ENCODE results near the gene CHST8.
"Not testable (repeated sequence)": the region's sequence is repeated elsewhere in the genome, so short reads cannot be mapped to it uniquely, and the experiment has no call there.

The CHST8 gene, protein sequence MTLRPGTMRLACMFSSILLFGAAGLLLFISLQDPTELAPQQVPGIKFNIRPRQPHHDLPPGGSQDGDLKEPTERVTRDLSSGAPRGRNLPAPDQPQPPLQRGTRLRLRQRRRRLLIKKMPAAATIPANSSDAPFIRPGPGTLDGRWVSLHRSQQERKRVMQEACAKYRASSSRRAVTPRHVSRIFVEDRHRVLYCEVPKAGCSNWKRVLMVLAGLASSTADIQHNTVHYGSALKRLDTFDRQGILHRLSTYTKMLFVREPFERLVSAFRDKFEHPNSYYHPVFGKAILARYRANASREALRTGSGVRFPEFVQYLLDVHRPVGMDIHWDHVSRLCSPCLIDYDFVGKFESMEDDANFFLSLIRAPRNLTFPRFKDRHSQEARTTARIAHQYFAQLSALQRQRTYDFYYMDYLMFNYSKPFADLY

DNA sequence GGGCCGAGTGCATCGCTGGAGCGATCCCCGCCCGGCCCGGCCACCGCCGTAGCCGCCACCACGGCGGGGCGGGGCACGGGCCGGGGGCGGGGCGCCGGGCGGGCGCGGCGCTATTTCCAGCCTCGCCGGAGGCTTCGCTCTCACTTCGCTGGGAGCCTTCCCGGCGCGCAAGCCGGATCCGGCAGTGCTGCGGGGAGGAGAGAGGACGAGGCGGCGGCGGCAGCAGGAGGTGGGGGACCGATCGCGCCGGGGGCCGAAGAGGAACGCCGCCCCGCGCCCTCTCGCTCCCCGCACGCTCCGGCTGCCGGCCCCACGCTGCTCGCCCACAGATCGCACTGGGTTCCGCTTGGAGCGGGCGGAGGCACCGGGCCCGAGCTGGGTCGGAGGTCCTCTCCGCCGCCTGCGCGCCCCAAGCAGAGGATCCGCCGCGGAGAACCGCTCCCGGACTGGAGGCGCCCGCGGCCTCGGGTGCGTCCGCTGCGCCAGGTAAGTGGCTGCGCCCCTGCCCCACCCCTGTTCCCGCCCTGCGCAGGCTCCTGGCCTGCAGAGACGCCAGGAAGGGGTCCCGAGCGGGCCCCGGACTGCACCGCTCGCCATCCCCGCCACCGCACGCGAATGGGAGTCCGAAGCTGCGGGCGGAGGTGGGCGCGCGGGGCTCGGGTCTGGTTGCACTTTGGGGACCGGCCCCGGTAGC is at the start of gene CHST8:
Gene CHST8 (plus strand): TSS at position 143 of the 694 bp plus-strand sequence. CDS start 67,309 bp downstream, outside the sequence.
- DNase-seq: peak; percentile 38

DNA sequence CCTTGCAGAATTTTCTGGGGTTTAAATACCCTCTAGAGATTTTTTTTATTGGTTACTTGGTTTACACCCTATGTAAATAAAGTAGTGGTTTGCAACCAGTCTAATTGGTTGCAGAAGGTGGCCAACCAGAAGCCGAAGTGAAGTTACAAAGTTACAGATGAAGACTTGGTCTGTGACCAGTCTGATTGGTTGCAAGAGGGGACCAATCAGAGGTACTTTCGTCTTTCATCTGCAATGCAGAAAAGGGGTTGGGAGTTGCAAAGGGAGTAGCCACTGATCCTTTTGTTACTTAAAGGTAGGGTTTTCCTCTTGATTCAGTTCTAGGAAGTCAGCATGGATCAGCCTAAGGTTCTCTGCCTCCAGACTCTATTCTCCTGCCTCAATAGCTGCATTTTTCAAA is 48.8 kb upstream of the CHST8 start:
- DNase-seq: no peak

DNA sequence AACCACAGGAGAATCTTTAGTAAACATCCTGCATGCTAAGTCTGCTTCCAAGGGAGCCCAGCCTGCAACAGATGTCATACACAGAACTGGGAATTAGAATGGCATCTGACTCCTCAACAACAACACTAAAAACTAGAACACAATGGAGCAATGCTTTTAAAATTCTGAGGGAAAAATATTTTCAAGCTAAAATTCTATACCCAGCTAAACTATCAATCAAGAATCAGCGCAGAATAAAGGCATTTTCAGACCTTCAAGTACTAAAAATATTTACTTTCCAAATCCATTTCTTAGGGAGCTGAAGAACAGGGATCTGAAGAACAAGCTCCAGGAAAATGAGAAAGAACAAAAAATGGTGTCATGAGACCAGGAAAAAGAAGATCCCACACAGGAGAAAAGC is 46.9 kb upstream of the CHST8 start:
- no peak for DNase-seq

DNA sequence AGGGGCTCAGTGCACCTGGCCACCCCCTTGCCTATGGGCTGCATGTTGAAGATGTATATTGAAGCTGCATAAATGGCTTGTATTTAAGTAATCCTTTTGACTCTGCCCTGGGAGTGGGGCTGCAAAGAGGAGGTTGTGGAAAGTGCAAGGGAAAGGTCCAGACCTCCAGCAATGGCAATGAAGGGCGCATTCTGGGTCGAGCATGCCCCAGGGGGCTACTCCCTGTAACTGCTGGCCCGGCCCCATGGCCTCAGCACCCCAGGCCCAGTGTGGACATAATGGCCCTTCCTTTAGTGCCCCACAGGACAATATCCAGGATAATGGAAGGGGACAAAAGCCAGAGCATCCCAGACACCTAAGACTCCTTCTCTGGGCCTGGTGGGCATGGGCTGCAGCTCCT is 43.1 kb upstream of the CHST8 start:
- no peak for DNase-seq

DNA sequence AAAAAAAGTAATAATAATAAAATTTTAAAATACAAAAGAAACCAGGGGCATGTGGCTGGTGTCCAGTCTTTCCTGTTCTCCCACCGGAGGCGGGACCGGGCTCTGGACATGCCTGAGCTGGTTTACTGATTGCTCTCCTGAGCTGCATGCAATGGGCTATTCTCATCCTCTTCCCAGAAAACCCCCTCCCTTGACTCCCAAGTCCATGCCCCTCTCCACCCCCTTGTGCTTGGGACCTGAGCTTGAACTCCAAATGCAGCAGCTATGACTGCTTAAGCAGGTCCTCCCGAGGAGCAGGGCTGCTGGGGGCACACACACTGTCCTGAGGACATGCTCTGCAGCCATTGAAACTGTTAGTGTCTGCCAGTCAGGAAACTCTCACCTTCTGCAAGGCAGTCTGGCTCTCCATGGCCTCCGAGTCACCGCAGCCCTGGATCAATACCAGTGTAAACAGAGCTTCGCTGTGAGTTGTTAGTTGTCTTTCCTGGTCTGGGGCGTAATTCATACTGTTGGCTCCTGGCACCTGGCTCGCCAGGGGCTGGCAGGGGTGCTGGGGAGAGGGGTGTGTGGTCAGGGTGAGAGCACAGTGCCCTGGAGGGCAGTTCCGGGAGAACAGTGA is 41.6 kb upstream of the CHST8 start:
- peak; percentile 46 for DNase-seq

DNA sequence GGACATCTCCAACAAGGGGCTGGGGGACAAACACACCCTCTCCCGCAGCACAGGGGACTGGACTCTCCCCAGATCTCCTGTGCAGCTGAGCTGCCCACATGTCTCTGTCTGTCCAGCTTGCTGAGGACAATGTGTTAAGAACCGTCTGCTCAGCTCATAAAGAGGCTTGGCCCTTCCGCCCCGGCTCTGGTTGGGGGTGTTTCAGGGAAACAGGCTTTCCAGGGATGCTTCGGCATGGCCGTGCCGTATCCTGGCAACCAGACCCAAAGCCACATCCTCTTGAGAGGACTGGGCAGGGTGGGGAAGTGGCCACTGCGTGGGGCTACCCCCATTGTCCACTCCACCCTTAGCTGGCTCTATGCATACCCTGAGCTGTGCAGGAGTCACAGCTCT is 41.1 kb upstream of the CHST8 start:
- DNase-seq: no peak

DNA sequence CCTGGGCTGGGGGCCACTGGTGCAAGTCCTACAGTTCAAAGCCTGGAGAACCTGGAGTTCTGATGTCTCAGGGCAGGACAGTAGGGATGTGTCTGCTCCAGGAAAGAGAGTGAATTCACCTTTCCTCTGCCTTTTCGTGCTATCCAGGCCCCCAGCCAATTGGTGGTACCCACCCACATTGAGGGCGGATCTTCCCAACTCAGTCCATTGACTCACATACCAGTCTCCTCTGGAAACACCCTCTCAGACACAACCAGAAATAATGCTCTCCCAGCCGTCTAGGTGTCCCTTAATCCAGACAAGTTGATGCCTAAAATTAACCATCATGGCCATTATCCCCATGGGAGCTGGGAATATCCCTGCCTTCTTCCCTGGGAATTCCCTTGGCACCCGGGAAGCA is 38.8 kb upstream of the CHST8 start:
- no peak for DNase-seq

DNA sequence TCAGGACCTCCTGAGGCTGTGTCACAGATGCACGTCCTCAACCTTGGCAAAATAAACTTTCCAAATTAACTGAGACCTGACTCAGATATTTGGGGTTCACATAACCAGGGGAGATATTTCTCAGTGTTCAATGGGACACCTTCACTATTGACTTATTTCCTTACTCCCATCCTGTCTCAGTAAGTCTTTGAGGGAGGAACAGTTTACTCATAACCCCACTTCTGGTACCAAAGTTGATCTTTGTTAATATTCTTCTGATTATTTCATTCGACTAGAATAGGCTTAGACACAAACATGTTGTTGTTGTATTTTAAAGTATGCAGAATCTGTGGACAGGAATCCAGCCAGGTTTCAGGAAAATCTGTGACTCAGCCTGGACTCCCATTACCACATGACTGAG is 34.6 kb upstream of the CHST8 start:
- DNase-seq: no peak

DNA sequence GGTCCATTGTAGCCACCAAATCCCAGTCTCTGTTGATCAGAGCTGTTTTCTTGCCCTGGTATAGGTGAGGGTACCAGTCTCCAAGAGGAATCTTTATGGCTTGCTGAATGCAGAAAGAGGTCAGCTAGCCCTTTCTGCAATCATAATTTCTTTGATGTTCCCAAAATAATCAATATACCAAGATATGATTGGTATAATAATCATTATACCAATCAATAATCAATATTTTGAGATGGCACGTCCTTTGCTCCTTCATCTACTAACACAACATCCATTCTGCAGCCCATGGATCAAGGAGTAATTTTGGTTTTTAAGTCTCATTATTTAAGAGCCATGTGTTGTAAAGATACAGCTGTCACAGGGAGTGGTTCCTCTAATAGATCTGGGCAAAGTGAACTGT is 31.5 kb upstream of the CHST8 start:
- no peak for DNase-seq

DNA sequence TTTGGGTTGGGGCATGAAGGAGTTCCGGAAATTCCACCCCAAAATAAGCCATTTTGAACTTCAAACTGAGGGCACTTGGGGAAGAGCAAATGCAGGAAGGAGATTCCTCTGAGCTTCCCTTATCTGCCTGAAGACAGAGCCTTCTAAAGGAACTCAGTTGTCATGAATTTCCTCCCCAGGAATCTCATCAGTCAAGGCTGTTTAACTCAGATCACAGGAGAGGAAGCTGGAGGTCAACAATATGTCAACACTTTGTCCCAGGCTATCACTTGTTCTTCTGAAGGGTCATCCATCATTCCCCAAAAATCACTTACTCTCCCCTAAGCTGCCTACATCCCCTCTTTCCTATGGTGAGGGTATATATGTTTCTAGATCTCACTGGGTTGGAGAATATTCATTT is 26.0 kb upstream of the CHST8 start:
- DNase-seq: no peak

DNA sequence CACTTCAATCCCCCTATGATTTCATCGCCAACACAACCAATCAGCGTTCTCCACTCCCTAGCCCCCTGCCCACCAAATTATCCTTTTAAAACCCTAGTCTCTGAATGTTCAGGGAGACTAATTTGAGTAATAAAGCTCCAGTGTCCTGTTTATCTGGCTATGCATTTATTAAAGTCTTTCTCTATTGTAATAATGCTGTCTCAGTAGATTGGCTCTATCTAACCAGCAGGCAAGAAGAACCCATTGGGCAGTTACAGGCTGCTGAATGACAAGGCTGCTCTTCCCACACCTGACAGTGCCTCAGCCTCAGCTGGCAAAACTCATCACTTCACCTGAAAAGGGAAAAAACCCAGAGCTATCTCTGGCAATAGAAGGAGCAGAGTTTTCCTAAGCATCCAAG is 20.2 kb upstream of the CHST8 start:
- DNase-seq: no peak

DNA sequence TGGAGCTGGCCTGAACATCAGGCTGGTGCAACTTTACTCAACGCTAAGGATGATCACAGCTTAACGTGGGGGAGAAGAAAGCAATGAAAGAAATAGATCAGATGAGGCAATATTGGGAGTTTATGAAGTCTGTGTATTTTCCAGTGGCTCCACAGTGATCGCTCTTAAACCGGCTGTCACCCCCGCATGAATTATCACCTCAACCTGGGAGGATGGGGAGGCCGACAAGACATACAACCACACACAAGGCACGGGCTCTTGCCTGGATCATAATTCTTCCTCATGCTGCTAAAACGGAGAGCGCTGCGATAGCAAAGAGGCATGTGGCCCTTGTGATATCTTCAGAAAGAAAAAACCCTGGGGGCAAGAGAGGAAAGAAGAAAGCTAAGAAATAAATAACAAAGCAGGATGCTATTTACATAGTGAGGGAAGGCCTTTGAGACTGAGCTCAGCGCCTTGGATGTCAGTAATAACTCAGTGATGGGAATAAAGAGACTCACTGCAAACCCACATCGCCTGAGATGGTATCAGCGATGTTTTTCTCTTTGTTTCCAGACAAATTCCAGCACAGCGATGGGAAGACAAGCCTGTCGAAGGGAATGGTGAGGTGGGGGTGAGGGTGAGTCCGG is 19.1 kb upstream of the CHST8 start:
- DNase-seq: no peak

DNA sequence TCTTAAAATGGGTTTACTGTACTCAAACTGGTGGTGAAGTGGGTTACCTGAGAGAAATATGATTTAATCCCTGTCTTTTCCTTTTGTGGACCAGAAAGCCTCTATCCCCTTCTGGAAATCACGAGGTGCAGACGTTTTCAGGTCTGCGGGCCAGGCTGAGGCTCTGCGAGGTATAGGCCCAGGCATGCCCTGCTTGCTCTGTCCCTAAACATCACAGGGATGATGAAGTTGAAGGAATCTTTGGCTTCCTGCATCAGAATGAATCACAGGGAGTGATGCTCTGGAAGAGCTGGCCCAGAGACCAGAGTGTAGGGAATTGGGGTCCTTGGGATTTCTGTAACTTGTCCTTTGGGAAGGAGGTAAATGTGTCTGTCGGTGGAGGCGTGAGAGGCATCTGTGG is 18.4 kb upstream of the CHST8 start:
- no peak for DNase-seq

DNA sequence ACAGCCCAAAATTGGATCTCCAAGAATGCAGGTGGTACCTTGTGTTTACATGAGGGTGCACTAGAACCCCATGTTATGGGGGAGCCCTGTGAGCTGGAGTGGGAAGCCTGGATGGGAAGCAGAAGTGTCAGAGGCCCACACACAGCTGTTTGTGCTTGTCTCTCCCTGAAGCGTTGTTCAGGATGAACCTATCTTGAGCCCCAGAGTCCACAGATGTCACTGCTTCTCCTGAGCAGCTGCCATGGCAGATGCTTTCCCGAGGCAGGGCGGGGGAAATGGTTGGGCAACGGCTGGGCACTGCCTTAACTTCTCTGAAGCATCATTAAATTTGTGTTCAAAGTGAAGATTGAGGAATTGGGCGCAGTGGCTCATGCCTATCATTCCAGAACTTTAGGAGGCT is 17.1 kb upstream of the CHST8 start:
- DNase-seq: no peak

DNA sequence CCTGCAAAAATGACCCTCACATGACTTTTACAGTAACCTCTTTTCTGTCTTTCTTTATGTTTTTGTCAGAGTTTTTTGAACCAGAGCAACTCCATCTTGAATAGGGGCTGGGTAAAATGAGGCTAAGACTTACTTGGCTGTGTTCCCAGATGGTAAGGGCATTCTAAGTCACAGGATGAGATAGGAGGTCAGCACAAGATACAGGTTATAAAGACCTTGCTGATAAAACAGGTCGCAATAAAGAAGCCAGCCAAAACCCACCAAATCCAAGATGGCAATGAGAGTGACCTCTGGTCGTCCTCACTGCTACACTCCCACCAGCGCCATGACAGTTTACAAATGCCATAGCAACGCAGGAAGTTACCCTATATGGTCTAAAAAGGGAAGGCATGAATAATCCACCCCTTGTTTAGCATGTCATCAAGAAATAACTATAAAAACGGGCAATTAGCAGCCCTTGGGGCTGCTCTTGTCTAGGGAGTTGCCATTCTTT is 15.9 kb upstream of the CHST8 start:
- not testable (repeated sequence) for DNase-seq

DNA sequence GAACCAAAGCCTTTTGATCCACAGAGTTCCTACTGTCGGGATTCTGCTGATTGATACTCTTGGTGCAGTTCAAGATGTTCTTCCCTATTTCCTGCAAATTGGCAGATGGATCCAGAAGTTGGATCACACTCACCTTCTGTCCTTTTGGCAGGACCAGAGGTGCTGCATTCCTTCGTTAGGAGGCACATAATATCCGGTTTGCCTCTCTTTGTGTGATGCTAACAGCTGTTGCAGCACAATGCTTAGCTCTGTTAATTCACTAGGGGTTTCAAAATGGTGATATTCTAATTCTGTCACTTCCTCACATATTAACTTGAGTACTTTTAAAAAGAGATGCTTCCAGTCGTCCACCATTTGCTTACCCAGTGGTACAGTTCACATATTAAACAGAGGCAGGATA is 15.2 kb upstream of the CHST8 start:
- DNase-seq: no peak

DNA sequence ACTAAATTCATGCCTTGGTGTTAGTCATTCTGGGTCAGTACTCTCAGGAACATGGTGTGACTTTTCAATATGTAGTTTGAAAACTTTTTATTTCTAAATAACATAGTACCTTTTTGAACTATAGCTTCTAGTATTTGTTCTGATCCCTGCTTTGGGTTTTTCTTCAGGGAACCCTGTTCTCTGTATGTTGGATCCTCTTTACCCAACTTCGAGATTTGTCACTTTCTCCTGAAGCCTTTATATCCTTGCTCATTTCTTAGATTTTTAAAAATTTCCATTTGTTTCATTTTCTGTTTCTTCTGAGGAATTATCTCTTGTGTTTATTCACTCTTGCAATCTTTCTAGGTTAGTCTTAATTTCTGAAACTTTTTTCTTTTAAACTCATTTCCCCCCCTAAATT is 12.4 kb upstream of the CHST8 start:
- no peak for DNase-seq

DNA sequence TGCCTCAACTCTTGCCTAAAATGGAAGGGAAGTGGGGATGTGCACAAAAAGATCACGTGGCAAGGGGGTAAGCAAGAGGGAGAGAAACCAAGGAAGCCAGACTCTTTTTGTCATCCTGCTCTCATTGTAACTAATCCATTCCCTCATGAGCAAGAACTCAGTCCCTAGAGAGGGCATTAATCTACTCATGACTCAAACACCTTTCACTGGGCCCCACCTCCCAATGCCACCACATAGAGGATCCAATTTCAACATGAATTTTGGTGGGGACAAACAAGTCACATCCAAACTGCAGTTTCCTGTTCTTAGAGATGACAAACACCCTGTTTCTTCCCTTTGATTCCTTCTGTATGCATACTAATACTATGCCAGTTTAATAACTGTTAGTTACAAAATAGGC is 11.2 kb upstream of the CHST8 start:
- DNase-seq: no peak

DNA sequence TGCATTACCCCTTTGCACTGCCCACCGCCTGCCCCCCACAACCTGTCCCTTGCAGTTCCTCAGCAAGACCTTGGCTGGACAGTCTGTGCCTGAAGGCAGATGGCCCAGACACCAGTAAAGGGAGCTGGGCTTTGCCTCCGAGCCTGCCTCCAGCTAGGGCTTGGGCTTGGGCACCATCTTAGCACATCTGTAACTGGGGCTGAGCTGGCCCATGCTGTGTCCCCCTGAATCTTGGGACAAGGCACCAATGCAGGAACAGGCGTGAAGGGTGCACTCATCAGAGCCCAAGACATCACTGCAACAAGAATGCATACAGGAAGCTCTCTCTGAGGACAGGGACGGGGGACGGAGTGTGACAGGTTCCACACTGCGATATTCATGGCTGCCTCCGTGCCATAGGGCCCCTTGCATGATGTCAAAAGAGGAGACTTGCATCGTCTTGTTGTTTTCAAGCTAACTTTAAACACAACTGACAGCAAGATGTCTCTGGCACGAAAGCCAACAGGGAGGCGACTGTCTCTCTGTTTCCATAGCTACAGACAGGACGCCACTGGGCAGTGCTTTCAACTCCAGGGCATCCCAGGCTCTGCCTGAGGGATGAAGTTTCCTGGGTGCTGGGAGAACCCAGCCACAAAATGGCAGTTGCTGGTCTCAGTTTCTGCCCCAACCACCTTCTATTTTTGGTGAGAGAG is 8.7 kb upstream of the CHST8 start:
- DNase-seq: no peak

DNA sequence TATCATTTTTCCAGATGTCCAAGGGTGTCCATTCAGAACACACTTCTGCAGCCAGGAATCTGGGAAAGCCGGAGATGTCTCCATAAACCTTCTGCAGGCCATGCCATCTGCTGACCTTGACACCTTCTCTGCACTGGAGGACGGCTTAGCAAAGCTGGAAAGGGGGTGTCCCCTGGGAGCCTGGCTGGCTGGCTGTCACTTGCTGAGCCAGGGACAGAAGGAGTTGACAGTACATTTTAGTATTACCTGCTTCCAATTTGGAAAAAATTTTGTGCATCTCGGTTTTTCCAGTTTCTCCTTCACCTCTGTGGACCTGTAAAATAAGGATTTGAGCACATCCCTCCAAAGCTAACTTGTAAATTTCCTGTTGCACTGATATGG is 8.1 kb upstream of the CHST8 start:
- no peak for DNase-seq

DNA sequence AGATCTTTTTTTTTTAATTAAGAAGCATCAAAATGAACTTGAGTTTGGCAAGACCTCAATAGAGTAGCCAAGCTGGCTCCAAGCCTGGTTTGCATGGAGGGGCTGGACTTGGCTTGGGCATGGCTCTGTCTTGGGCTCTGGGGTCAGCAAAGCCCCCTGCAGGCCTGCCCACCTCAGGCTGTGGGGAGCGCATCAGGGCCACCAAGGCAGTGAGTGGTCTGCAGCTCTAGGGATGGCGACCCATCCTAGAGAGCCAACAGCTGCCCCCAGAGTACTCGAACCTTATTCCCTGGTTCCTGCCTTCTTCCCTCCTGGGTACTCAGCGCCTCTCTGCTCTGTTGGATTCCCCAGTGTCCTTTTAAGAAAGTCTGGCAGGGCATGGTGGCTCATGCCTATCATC is 5.4 kb upstream of the CHST8 start:
- DNase-seq: no peak

DNA sequence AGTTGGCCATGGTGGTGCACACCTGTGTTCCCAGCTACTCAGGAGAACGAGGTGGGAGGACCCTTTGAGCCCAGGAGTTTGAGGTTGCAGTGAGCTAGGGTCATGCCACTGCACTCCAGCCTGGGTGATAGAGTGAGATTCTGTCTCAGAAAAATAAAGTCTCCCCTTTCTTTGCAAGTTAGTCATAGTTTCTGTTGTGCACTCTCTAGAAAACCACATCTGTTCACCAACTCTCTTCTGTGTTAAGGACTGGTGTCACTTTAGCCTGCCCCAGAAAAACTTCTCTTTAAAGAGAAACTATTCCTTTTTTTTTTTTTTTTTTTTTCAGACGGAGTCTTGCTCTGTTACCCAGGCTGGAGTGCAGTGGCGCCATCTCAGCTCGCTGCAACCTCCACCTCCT is 4.9 kb upstream of the CHST8 start:
- no peak for DNase-seq

DNA sequence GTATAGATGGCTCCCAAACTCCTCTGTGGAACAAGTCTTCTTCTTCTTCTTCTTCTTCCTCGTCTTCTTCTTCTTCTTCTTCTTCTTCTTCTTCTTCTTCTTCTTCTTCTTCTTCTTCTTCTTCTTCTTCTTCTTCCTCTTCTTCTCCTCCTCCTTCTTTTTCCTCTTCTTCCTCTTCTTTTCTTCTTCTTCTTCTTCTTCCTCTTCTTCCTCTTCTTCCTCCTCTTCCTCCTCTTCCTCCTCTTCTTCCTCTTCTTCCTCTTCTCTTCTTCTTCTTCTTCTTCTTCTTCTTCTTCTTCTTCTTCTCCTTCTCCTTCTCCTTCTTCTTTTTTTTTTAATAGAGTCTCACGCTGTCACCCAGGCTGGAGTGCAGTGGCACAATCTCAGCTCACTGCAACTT is 3.4 kb upstream of the CHST8 start:
- DNase-seq: not testable (repeated sequence)
